ENCODE results near the gene CPEB4. TPM values are rescaled to one million over a fixed set of nuclear protein-coding genes. Genes with fewer than 3 reads are reported as not detected.

Gene CPEB4
- total RNA-seq, 1 experiment from 2014 or later: 27.7 TPM

DNA sequence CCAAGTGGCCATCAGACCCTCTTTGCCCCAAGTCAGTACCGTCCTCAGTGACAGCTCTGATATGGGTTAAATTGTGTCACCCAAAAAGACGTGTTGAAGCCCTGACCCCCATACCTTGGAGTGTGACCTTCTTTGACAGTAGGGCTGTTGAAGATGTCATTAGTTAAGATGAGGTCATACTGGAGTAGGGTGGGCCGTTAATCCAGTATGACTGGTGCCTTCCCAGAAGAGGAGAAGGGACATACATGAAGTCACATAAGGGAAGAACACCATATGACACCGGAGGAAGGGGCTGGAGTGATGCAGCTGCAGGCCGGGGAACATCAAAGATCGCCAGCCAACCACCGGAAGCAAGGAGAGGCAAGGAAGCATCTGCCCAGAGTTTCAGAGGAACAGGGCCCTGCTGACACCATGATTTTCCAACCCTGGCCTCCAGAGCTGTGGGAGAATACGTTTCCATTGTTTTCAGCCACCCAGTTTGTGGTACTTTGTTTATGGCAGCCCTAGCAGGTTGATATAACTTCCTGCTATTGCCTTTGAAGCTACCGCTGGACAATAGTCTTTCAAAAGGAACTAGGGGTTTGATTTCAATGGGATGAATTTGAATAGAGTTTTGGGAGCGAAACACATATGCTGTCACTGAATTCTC is 36.4 kb upstream of the CPEB4 start:
- Histone ChIP-seq H3K9me3 (ENCODE audit: control insufficient read depth, insufficient read depth, low read depth, low read length) (peaks cover 5% of the 10 kb centered on the region; the same call in 1 of the 2 replicates), H3K4me3 (ENCODE audit: low read depth in 2 of 2, low read length in 2 of 2) (no peak overlapping the region), H3K27me3 (ENCODE audit: control insufficient read depth, insufficient read depth, low read length) (no peaks in the 10 kb centered on the region), H3K4me1 (ENCODE audit: control insufficient read depth, insufficient read depth, low read length) (no peaks in the 10 kb centered on the region), H3K27ac (ENCODE audit: low read length) (no peak overlapping the region), H3K36me3 (ENCODE audit: control insufficient read depth, insufficient read depth, low read length) (no peaks in the 10 kb centered on the region)
- no peak for DNase-seq (ENCODE audit: low read depth, low spot score)
- in situ Hi-C loops (cut with HindIII; ENCODE audit: low pct_unique_long_range_greater_than_20kb, low sequenced_read_pairs) (no loop called here), intact Hi-C loops (cut with micrococcal nuclease; ENCODE audit: unreplicated experiment) (no loop called here)
- no peak for ATAC-seq
- CTCF ChIA-PET: no interaction called here
- POLR2A ChIA-PET: no interaction called here
- TF ChIP-seq, protein P1, sequence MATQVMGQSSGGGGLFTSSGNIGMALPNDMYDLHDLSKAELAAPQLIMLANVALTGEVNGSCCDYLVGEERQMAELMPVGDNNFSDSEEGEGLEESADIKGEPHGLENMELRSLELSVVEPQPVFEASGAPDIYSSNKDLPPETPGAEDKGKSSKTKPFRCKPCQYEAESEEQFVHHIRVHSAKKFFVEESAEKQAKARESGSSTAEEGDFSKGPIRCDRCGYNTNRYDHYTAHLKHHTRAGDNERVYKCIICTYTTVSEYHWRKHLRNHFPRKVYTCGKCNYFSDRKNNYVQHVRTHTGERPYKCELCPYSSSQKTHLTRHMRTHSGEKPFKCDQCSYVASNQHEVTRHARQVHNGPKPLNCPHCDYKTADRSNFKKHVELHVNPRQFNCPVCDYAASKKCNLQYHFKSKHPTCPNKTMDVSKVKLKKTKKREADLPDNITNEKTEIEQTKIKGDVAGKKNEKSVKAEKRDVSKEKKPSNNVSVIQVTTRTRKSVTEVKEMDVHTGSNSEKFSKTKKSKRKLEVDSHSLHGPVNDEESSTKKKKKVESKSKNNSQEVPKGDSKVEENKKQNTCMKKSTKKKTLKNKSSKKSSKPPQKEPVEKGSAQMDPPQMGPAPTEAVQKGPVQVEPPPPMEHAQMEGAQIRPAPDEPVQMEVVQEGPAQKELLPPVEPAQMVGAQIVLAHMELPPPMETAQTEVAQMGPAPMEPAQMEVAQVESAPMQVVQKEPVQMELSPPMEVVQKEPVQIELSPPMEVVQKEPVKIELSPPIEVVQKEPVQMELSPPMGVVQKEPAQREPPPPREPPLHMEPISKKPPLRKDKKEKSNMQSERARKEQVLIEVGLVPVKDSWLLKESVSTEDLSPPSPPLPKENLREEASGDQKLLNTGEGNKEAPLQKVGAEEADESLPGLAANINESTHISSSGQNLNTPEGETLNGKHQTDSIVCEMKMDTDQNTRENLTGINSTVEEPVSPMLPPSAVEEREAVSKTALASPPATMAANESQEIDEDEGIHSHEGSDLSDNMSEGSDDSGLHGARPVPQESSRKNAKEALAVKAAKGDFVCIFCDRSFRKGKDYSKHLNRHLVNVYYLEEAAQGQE (IDR thresholded peaks at IDR 0.05; ENCODE audit: insufficient read depth in 1 of 2, low read depth in 2 of 2, low read length in 1 of 2): no peak
- TF ChIP-seq SIN3A (IDR thresholded peaks at IDR 0.05; ENCODE audit: borderline replicate concordance, insufficient read depth, low read depth, low read length): no peak
- TF ChIP-seq POLR2AphosphoS5 (IDR thresholded peaks at IDR 0.05; ENCODE audit: low read depth, low read length): no peak
- TF ChIP-seq, protein P2, sequence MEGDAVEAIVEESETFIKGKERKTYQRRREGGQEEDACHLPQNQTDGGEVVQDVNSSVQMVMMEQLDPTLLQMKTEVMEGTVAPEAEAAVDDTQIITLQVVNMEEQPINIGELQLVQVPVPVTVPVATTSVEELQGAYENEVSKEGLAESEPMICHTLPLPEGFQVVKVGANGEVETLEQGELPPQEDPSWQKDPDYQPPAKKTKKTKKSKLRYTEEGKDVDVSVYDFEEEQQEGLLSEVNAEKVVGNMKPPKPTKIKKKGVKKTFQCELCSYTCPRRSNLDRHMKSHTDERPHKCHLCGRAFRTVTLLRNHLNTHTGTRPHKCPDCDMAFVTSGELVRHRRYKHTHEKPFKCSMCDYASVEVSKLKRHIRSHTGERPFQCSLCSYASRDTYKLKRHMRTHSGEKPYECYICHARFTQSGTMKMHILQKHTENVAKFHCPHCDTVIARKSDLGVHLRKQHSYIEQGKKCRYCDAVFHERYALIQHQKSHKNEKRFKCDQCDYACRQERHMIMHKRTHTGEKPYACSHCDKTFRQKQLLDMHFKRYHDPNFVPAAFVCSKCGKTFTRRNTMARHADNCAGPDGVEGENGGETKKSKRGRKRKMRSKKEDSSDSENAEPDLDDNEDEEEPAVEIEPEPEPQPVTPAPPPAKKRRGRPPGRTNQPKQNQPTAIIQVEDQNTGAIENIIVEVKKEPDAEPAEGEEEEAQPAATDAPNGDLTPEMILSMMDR (IDR thresholded peaks at IDR 0.05): no peak
- no peak for TF ChIP-seq TCF7L2 (IDR thresholded peaks at IDR 0.05; ENCODE audit: low read depth, low read length)
- no TSS peak for BruUV-seq (replicated peaks)

DNA sequence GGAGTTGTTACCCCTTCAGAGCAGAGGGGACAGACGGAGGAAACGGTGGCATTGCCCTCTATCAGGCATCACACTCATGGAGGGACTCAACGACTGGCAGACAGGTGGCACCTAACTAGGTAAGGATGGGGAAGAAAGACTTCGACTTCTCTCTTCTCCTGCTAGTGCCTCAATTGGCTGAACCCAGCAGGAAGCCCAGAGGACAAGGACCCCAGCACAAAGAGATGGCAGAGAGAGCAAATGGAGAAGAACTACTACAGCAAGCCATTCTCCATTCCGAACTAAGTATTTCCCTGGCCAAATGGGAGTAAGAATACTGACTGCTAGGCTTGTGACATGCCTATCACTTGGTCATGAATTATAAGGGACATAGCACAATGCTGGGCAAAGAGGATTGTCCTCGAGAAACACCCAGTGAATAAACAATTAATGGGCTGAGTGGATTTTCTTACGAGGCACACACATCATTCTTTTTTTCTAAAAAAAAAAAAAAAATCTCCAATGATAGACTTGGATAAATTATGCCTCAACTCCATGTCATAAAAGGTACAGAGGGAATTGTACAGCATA is 35.3 kb upstream of the CPEB4 start:
- H3K4me3 ChIP-seq (ENCODE audit: low read depth in 2 of 2, low read length in 2 of 2): no peak overlapping the region
- H3K9me3 ChIP-seq (ENCODE audit: control insufficient read depth, insufficient read depth, low read depth, low read length): peaks cover 5% of the 10 kb centered on the region; the same call in 1 of the 2 replicates
- intact Hi-C loops (cut with micrococcal nuclease; ENCODE audit: unreplicated experiment): no loop called here
- no peaks in the 10 kb centered on the region for H3K4me1 ChIP-seq (ENCODE audit: control insufficient read depth, insufficient read depth, low read length)
- H3K36me3 ChIP-seq (ENCODE audit: control insufficient read depth, insufficient read depth, low read length): no peaks in the 10 kb centered on the region
- ATAC-seq (no peak), DNase-seq (ENCODE audit: low read depth, low spot score) (no peak)
- CTCF ChIA-PET: interaction anchor here (0.9 kb wide), 1 partner anchor 24 kb away, joined by 3 read pairs; no protein-coding TSS in a partner anchor
- no peaks in the 10 kb centered on the region for H3K27me3 ChIP-seq (ENCODE audit: control insufficient read depth, insufficient read depth, low read length)
- TF ChIP-seq TCF7L2 (IDR thresholded peaks at IDR 0.05; ENCODE audit: low read depth, low read length) (no peak), POLR2AphosphoS5 (IDR thresholded peaks at IDR 0.05; ENCODE audit: low read depth, low read length) (no peak), SIN3A (IDR thresholded peaks at IDR 0.05; ENCODE audit: borderline replicate concordance, insufficient read depth, low read depth, low read length) (no peak)
- TF ChIP-seq, protein P1 (IDR thresholded peaks at IDR 0.05; ENCODE audit: insufficient read depth in 1 of 2, low read depth in 2 of 2, low read length in 1 of 2): no peak
- TF ChIP-seq, protein P2 (IDR thresholded peaks at IDR 0.05): no peak
- no TSS peak for BruUV-seq (replicated peaks)
- in situ Hi-C loops (cut with HindIII; ENCODE audit: low pct_unique_long_range_greater_than_20kb, low sequenced_read_pairs): no loop called here
- POLR2A ChIA-PET: no interaction called here
- H3K27ac ChIP-seq (ENCODE audit: low read length): no peak overlapping the region

Measured in Panc1 (cell line).